Mammary epithelial cell (primary cell): ENCODE measurements around the gene NSUN3.

ENCODE experiments used
- CTCF ChIP-seq, 2 donors: IDR thresholded peaks in 1 of 2; conservative IDR thresholded peaks in 1 of 2; 2 replicates each; pipeline ENCODE4 v1.5.1; 2011 to 2012; ENCODE audit warnings: inconsistent platforms in 2 of 2, low read length in 2 of 2, mild to moderate bottlenecking in 2 of 2, control low read depth in 1 of 2, low read depth in 1 of 2; ENCODE audit not compliant: insufficient read depth in 1 of 2; ENCODE audit errors: extremely low read depth in 1 of 2
- EZH2 ChIP-seq: IDR thresholded peaks from 2 replicates; pipeline ENCODE4 v1.6.1; 2012; ENCODE audit warnings: low read length, inconsistent platforms, borderline replicate concordance

DNA sequence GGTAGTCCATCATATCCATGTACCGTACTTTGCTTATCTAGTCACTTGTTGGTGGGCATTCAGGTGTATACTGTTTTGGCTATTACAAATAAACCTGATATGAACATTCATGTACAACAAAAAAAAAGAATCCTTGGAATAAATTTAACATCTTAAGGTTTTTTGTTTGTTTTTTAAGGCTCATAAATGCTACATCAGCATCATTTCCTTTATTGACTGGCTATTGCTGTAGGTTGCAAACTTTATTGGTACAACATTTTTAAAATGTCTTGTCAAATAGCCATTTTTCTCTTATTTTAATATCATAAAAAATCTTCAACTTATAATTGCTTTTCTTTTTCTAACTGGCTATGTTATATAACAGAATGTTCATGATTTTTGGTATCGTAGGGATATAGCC lies 16.3 kb upstream of the NSUN3 start:
- TF ChIP-seq CTCF (conservative IDR thresholded peaks at IDR 0.05 in 1 of 2, IDR thresholded peaks at IDR 0.05 in 1 of 2; ENCODE audit: extremely low read depth in 1 of 2, insufficient read depth in 1 of 2, low read depth in 1 of 2, low read length in 2 of 2) = no peak
- TF ChIP-seq EZH2 = no peak
